ENCODE data around the gene MAST1.
"Not testable (repeated sequence)": the region's sequence is repeated elsewhere in the genome, so short reads cannot be mapped to it uniquely, and the experiment has no call there.

MAST1 gene

GRCh38 chr19:12842511-12842910, 4.2 kb downstream of the MAST1 start:
- H3K4me3 ChIP-seq (replicated peaks in 1 of 2; ENCODE audit: low read depth in 2 of 2, low read length in 2 of 2): no peak overlapping the region
- TF ChIP-seq CTCF (IDR thresholded peaks at IDR 0.05; ENCODE audit: low read depth, low read length): no peak
- DNase-seq (ENCODE audit: low read depth in 2 of 2): no peak

- no peak for TF ChIP-seq CTCF (IDR thresholded peaks at IDR 0.05; ENCODE audit: low read depth, low read length)
- no peak overlapping the region for H3K4me3 ChIP-seq (replicated peaks in 1 of 2; ENCODE audit: low read depth in 2 of 2, low read length in 2 of 2)
- no peak for DNase-seq (ENCODE audit: low read depth in 2 of 2)
Measured at GRCh38 chr19:12843328-12843727, 5.0 kb downstream of the MAST1 start.

GRCh38 chr19:12843999-12844732, 5.9 kb downstream of the MAST1 start:
- no peak for DNase-seq (ENCODE audit: low read depth in 2 of 2)

GRCh38 chr19:12846613-12847012, 8.3 kb downstream of the MAST1 start:
- DNase-seq (ENCODE audit: low read depth in 2 of 2); H3K4me3 ChIP-seq (replicated peaks in 1 of 2; ENCODE audit: low read depth in 2 of 2, low read length in 2 of 2): not testable (repeated sequence)

More at GRCh38 chr19:12843999-12844732, 5.9 kb downstream of the MAST1 start:
- H3K4me3 ChIP-seq (replicated peaks in 1 of 2; ENCODE audit: low read depth in 2 of 2, low read length in 2 of 2): no peak overlapping the region
- TF ChIP-seq CTCF (IDR thresholded peaks at IDR 0.05; ENCODE audit: low read depth, low read length): no peak

GRCh38 chr19:12847159-12848139, 9.1 kb downstream of the MAST1 start:
- TF ChIP-seq CTCF (IDR thresholded peaks at IDR 0.05; ENCODE audit: low read depth, low read length): peak; percentile 68
- peak; percentile 80 to 82 for DNase-seq (ENCODE audit: low read depth in 2 of 2)
- peak overlapping the region; percentile 13 to 32 for H3K4me3 ChIP-seq (replicated peaks in 1 of 2; ENCODE audit: low read depth in 2 of 2, low read length in 2 of 2)

GRCh38 chr19:12856653-12857052, 18.3 kb downstream of the MAST1 start:
- TF ChIP-seq CTCF (IDR thresholded peaks at IDR 0.05; ENCODE audit: low read depth, low read length): no peak
- H3K4me3 ChIP-seq (replicated peaks in 1 of 2; ENCODE audit: low read depth in 2 of 2, low read length in 2 of 2): no peak overlapping the region
- DNase-seq (ENCODE audit: low read depth in 2 of 2): no peak
